ENCODE results near the gene PLAU. TPM values are rescaled to one million over a fixed set of nuclear protein-coding genes. Genes with fewer than 3 reads are reported as not detected.

The PLAU gene
- total and polyA plus RNA-seq, 9 of the 15 experiments (the other 6 are each of a cell fraction or from before 2014, with no cell fraction given): 2.1 to 16.9 (median 3.3) TPM

- TF ChIP-seq ZNF398 (CRISPR knock-in tag; IDR thresholded peaks at IDR 0.05) (no peak), CREBBP (IDR thresholded peaks at IDR 0.05; ENCODE audit: low read depth, low read length) (no peak), ZNF277 (CRISPR knock-in tag; IDR thresholded peaks at IDR 0.05; ENCODE audit: borderline replicate concordance) (no peak), CHAMP1 (IDR thresholded peaks at IDR 0.05) (no peak; the same call in 1 of the 2 replicates), SIRT6 (IDR thresholded peaks at IDR 0.05; ENCODE audit: low read depth, low read length) (no peak), PCBP2 (IDR thresholded peaks at IDR 0.05; ENCODE audit: low read depth, low read length, poor library complexity, severe bottlenecking) (no peak), FOXJ3 (CRISPR knock-in tag; IDR thresholded peaks at IDR 0.05) (no peak), SMAD1 (IDR thresholded peaks at IDR 0.05; ENCODE audit: low read depth, low read length, partially characterized antibody) (peak; percentile 44), SREBF1 (IDR thresholded peaks at IDR 0.05; ENCODE audit: borderline replicate concordance, low read depth, low read length) (no peak), RAD51 (IDR thresholded peaks at IDR 0.05; ENCODE audit: borderline replicate concordance, low read depth) (no peak), ZC3H8 (IDR thresholded peaks at IDR 0.05) (no peak), NONO (IDR thresholded peaks at IDR 0.05; ENCODE audit: low read depth in 2 of 2, low read length in 1 of 2) (no peak), TSHZ1 (CRISPR knock-in tag; IDR thresholded peaks at IDR 0.05) (no peak)
- TF ChIP-seq, protein P1, sequence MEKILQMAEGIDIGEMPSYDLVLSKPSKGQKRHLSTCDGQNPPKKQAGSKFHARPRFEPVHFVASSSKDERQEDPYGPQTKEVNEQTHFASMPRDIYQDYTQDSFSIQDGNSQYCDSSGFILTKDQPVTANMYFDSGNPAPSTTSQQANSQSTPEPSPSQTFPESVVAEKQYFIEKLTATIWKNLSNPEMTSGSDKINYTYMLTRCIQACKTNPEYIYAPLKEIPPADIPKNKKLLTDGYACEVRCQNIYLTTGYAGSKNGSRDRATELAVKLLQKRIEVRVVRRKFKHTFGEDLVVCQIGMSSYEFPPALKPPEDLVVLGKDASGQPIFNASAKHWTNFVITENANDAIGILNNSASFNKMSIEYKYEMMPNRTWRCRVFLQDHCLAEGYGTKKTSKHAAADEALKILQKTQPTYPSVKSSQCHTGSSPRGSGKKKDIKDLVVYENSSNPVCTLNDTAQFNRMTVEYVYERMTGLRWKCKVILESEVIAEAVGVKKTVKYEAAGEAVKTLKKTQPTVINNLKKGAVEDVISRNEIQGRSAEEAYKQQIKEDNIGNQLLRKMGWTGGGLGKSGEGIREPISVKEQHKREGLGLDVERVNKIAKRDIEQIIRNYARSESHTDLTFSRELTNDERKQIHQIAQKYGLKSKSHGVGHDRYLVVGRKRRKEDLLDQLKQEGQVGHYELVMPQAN (IDR thresholded peaks at IDR 0.05; ENCODE audit: borderline replicate concordance): no peak
Measured at GRCh38 chr10:73956476-73957359, 45.8 kb downstream of the PLAU start (continued).

All from K562 (cell line).